Metanephros (tissue), 1 donor: ENCODE data around the gene PDHB. TPM values are rescaled to one million over a fixed set of nuclear protein-coding genes. Genes with fewer than 3 reads are reported as not detected.

Experiments
- total RNA-seq: library from RNA; depleted of rRNA; stranded (reverse); fragments of >200 nt; gene quantifications from one replicate; pipeline ENCODE4 v1.2.3, GENCODE V29; 2014

PDHB gene
- total RNA-seq: 62.1 TPM

GRCh38 chr3:58433400-58434167 is at the start of gene PDHB:
PDHB (minus strand) TSS chr3:58433832; CDS start chr3:58433809, 23 bp downstream.

Other genes starting within 250 kb of the PDHB start
- gene DNASE1L3, start 222.9 kb downstream of the PDHB start, total RNA-seq: 10.0 TPM
- gene ABHD6, start 196.0 kb downstream of the PDHB start, total RNA-seq: 10.0 TPM
- gene RPP14, start 127.6 kb downstream of the PDHB start, total RNA-seq: 12.1 TPM
- 14.8 TPM for gene HTD2, start 127.3 kb downstream of the PDHB start, total RNA-seq
- gene PXK, start 100.9 kb downstream of the PDHB start, total RNA-seq: 26.1 TPM
- 17.9 TPM for gene KCTD6, start 58.3 kb upstream of the PDHB start, total RNA-seq
- gene ACOX2, start 103.4 kb upstream of the PDHB start, total RNA-seq: 38.3 TPM
- 4.3 TPM for gene FAM107A, start 143.6 kb upstream of the PDHB start, total RNA-seq
- 0.82 TPM for gene FAM3D, start 232.9 kb upstream of the PDHB start, total RNA-seq